Tibial nerve (tissue), 3 donors: ENCODE results near the gene CACNA1S.

ENCODE experiments used
- POLR2A ChIP-seq, 2 donors: fragments of 450-650 bp; IDR thresholded peaks; one replicate each; pipeline ENCODE4 v1.6.1; 2017; ENCODE audit warnings: antibody characterized with exemption in 2 of 2, mild to moderate bottlenecking in 2 of 2, moderate library complexity in 2 of 2
- TF ChIP-seq, protein P1 (sequence below), 5 experiments: fragments of 200-600 bp in 3 of 5; fragments of 450-650 bp in 2 of 5; sonication (generic) in 3 of 5; IDR thresholded peaks; one replicate each; pipeline ENCODE4 v1.5.1; 2016 to 2019; ENCODE audit warnings: antibody characterized with exemption in 5 of 5, mild to moderate bottlenecking in 3 of 5, moderate library complexity in 2 of 5

DNA sequence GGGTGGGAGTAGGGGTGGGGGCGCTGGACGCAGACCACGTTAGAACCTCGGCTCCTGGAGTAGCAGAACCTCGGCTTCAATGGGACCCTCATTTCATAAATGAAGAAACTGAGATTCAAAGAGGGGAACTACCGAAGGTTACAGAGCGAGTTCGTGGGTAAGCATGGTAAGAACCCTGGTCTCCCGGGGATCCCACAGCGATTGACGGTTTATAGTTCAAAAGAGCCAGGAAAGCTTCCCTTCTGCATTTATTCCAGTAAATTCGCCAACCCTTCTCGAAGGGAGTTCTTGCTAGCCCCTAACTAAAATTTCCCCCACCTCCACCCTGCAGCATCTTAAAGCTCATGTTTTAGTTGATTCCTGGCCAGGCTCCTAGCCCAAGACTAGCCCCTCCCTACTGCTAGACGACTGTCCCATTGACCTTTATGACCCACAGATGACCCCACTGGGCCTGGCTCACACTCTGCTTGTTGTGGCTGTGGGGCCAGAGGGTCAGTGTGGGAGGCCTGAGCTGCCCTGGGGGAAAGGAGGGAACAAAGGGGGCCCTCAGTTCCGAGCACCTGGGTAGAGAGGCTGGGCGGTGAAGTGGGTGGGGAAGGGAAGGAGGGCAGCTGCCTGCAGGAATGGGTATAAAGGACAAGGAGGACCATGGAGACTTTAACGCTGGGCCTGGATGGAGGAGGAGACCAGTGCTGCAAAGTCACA is 88.2 kb downstream of the CACNA1S start:
- TF ChIP-seq, protein P1, sequence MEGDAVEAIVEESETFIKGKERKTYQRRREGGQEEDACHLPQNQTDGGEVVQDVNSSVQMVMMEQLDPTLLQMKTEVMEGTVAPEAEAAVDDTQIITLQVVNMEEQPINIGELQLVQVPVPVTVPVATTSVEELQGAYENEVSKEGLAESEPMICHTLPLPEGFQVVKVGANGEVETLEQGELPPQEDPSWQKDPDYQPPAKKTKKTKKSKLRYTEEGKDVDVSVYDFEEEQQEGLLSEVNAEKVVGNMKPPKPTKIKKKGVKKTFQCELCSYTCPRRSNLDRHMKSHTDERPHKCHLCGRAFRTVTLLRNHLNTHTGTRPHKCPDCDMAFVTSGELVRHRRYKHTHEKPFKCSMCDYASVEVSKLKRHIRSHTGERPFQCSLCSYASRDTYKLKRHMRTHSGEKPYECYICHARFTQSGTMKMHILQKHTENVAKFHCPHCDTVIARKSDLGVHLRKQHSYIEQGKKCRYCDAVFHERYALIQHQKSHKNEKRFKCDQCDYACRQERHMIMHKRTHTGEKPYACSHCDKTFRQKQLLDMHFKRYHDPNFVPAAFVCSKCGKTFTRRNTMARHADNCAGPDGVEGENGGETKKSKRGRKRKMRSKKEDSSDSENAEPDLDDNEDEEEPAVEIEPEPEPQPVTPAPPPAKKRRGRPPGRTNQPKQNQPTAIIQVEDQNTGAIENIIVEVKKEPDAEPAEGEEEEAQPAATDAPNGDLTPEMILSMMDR (IDR thresholded peaks at IDR 0.05), result no peak
- no peak for TF ChIP-seq POLR2A (IDR thresholded peaks at IDR 0.05)
